ENCODE measurements around the gene UIMC1. TPM values are rescaled to one million over a fixed set of nuclear protein-coding genes. Genes with fewer than 3 reads are reported as not detected.

Gene UIMC1
- total RNA-seq, 6 experiments from 2014 or later = 8.4 to 15.6 (median 13.0) TPM

DNA sequence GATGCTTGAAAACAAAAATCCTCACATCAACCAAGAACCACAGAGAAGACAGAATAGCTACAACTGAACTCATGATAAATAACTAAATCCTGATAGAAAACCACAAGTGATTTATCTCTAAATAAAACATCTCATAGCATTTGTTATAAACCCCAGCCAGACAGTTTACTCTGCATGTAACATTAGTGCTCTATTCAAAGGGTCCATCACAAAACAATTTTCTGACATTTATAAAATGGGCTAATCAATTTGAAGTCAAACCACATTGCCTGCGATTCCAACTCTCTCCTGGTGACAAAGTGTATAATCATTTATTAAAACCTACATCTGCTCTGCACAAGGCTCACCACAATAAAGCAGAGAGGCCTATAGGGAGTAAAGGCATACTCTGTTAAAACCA is 49.8 kb downstream of the UIMC1 start:
- no peak overlapping the region for H3K4me3 ChIP-seq
- intact Hi-C loops (cut with DNase I) = loop anchor here in 1 of 2 donors (10.0 kb wide), 1 partner anchor 302 kb away; no protein-coding TSS in a partner anchor
- H3K9me3 ChIP-seq = no peaks in the 10 kb centered on the region
- no peaks in the 10 kb centered on the region for H3K27me3 ChIP-seq
- H3K27ac ChIP-seq = no peak overlapping the region
- peaks cover 0 to 11% (median 0%) of the 10 kb centered on the region in 4 donors for H3K4me1 ChIP-seq
- ATAC-seq (no peak), DNase-seq (no peak)
- H3K36me3 ChIP-seq = peaks cover 0 to 16% (median 3%) of the 10 kb centered on the region in 4 donors
- 100% methylated on average over 1 of the region's 1 CpG for WGBS (ENCODE audit: insufficient coverage, low coverage, low lambda C conversion rate, missing lambda C conversion rate)
- no peak for TF ChIP-seq CTCF (IDR thresholded peaks at IDR 0.05)
- TF ChIP-seq POLR2A (IDR thresholded peaks at IDR 0.05) = no peak

DNA sequence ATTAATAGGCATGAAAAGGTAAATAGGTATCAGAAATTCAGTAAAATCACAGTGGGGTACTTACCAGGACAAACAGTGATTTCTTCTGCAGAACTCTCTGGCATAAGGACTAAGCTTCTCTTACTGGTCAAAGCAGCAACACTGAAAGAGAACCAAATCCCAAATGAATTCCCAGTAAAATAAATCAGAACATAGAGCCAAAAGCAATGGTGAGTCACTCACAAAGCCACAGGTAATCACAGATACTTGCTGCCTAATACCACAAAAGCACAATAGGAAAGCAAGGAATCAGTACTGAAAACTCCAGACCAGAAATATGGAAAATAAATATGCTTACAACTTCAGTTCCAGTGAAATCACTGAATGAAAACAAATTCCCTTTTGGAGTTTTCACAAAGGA is 50.7 kb downstream of the UIMC1 start:
- H3K27me3 ChIP-seq = no peaks in the 10 kb centered on the region
- H3K9me3 ChIP-seq = no peaks in the 10 kb centered on the region
- intact Hi-C loops (cut with DNase I) = loop anchor here in 1 of 2 donors (10.0 kb wide), 1 partner anchor 301 kb away; no protein-coding TSS in a partner anchor
- H3K4me1 ChIP-seq = peaks cover 0 to 11% (median 0%) of the 10 kb centered on the region in 4 donors
- no peak for TF ChIP-seq POLR2A (IDR thresholded peaks at IDR 0.05)
- TF ChIP-seq CTCF (IDR thresholded peaks at IDR 0.05) = no peak
- ATAC-seq = no peak
- DNase-seq = no peak
- no peak overlapping the region for H3K4me3 ChIP-seq
- peaks cover 0 to 24% (median 5%) of the 10 kb centered on the region in 4 donors for H3K36me3 ChIP-seq
- H3K27ac ChIP-seq = no peak overlapping the region

DNA sequence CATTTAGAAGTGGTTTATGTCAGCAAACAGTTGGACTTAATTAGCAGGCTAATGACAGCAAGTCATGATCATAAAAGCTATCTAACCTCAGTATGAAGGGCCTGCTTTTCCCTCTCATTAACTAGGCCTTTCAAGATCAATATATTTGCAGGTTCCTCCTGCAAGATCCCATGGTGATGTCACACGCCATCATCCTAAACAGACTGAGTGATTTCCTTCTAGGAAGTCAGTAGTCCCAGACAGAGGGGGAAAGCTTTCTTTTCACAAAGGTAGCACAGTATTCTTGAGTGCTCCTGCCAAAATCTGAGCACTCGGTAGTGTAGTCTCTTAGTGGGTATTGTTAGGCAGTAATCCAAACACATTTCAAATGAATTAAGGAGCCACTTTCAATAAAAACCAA is 52.5 kb downstream of the UIMC1 start:
- H3K9me3 ChIP-seq = no peaks in the 10 kb centered on the region
- TF ChIP-seq CTCF (IDR thresholded peaks at IDR 0.05) (no peak), POLR2A (IDR thresholded peaks at IDR 0.05) (no peak)
- peaks cover 0 to 39% (median 14%) of the 10 kb centered on the region in 4 donors for H3K36me3 ChIP-seq
- ATAC-seq (no peak), DNase-seq (no peak)
- WGBS (ENCODE audit: insufficient coverage, low coverage, low lambda C conversion rate, missing lambda C conversion rate) = 90% methylated on average over 2 of the region's 2 CpGs
- intact Hi-C loops (cut with DNase I) = loop anchor here in 1 of 2 donors (10.0 kb wide), 1 partner anchor 299 kb away; no protein-coding TSS in a partner anchor
- H3K27ac ChIP-seq = no peak overlapping the region
- no peak overlapping the region for H3K4me3 ChIP-seq
- peaks cover 0 to 11% (median 0%) of the 10 kb centered on the region in 4 donors for H3K4me1 ChIP-seq
- H3K27me3 ChIP-seq = no peaks in the 10 kb centered on the region

DNA sequence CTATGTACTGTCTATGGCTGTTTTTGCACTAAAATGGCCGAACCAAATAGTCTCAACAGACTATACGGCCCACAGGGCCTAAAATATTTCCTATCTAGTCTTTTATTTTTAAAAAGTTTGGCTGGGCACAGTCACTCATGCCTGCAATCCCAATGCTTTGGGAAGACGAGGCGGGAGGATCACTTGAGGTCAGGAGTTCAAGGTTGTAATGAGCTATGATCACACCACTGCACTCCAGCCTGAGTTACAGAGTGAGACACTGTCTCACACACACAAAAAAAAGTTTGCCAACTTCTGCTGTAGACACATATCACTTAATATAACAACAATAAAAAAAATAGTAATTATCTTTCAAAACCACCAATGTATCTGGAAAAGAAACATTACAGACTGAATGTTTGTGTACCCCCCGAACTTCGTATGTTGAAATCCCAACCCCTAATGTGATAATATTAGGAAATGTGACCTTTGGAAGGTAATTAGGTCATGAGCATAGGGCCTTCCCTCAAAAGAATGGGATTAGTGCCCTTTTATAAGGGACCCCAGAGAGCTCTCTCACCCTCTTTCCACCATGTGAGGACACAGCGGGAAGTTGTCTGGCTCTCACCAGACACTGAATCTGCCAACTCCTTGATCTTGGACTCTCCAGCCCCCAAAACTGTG is 53.9 kb downstream of the UIMC1 start:
- peaks cover 0 to 40% (median 14%) of the 10 kb centered on the region in 4 donors for H3K36me3 ChIP-seq
- TF ChIP-seq CTCF (IDR thresholded peaks at IDR 0.05) = no peak
- no peak for TF ChIP-seq POLR2A (IDR thresholded peaks at IDR 0.05)
- no peak overlapping the region for H3K27ac ChIP-seq
- DNase-seq = no peak
- H3K4me3 ChIP-seq = no peak overlapping the region
- intact Hi-C loops (cut with DNase I) = loop anchor here in 1 of 2 donors (10.0 kb wide), 1 partner anchor 298 kb away; no protein-coding TSS in a partner anchor
- peak in 2 of 4 donors; percentile 39 to 66 for ATAC-seq
- no peaks in the 10 kb centered on the region for H3K27me3 ChIP-seq
- WGBS (ENCODE audit: insufficient coverage, low coverage, low lambda C conversion rate, missing lambda C conversion rate) = 64% methylated on average over 7 of the region's 7 CpGs
- peaks cover 0 to 4% (median 0%) of the 10 kb centered on the region in 4 donors for H3K4me1 ChIP-seq
- no peaks in the 10 kb centered on the region for H3K9me3 ChIP-seq

All from right lobe of liver (tissue), 6 donors.